Nephron (organoid): ENCODE measurements around the gene TNFRSF17.

Experiments used
- H3K27ac Mint-ChIP-seq, 3 experiments: 2 replicates each; pipeline ENCODE4 v1.8.0; 2020; ENCODE audit warnings: mixed read lengths in 3 of 3, mild to moderate bottlenecking in 2 of 3, moderate library complexity in 1 of 3
- H3K27me3 Mint-ChIP-seq: 2 replicates; pipeline ENCODE4 v1.8.0; 2021; ENCODE audit warnings: low read depth, mild to moderate bottlenecking, moderate library complexity, mixed read lengths
- H3K36me3 Mint-ChIP-seq: 2 replicates; pipeline ENCODE4 v1.8.0; 2020; ENCODE audit warnings: low read depth, mixed read lengths
- H3K4me1 Mint-ChIP-seq: 2 replicates; pipeline ENCODE4 v1.8.0; 2020; ENCODE audit warnings: mixed read lengths
- H3K4me3 Mint-ChIP-seq, 3 experiments: 2 replicates each; pipeline ENCODE4 v1.8.0; 2020; ENCODE audit warnings: mild to moderate bottlenecking in 3 of 3, mixed read lengths in 3 of 3, moderate library complexity in 2 of 3
- H3K9me3 Mint-ChIP-seq: 2 replicates; pipeline ENCODE4 v1.8.0; 2020; ENCODE audit warnings: mixed read lengths
- CTCF ChIP-seq, 3 experiments: fragments of 200-600 bp; sonication (generic); IDR thresholded peaks; one replicate each; pipeline ENCODE4 v1.5.0; 2021; ENCODE audit warnings: antibody characterized with exemption in 3 of 3; ENCODE audit not compliant: unreplicated experiment in 3 of 3

TNFRSF17 gene

DNA sequence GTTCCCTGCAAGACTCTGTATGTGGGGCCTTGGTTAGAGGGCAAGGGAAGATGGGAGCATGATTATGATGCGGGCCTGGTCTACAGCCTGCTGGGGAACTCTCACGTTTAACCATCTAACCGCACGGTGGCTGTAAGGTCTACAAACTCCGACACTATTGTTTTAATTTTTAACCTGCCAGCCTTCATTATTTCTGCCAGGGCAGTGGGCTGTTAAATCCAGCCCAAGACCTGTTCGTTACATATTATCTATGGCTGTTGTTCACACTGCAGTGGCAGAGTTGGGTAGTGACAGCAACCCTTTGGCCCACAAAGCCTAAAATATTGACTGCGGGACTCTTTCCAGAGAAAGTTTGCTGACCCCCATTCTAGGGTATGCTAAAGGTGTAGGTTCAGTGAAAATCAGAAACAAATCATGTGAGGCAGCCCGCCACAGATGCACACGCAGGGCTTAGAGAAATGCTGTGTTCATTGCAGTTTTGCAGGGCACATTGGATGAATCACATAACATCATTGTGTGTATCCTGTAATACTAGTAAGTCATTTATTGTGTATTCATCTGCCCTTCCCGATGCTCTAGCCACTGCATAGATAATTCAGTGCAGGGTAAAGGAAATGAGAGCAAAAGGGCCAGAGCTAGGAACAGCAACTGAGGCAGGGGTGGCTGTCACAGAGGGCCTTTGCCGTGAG is 25.8 kb downstream of the TNFRSF17 start:
- Mint-ChIP-seq H3K27ac (peak overlapping the region; percentile 97 to 99 (median 98)), H3K27me3 (no peaks in the 10 kb centered on the region), H3K9me3 (no peaks in the 10 kb centered on the region), H3K4me1 (peaks cover 10% of the 10 kb centered on the region), H3K36me3 (no peaks in the 10 kb centered on the region), H3K4me3 (peak overlapping the region in 2 of 3 experiments; percentile 69 to 75)
- no peak for TF ChIP-seq CTCF (IDR thresholded peaks at IDR 0.05; ENCODE audit: unreplicated experiment in 3 of 3)

DNA sequence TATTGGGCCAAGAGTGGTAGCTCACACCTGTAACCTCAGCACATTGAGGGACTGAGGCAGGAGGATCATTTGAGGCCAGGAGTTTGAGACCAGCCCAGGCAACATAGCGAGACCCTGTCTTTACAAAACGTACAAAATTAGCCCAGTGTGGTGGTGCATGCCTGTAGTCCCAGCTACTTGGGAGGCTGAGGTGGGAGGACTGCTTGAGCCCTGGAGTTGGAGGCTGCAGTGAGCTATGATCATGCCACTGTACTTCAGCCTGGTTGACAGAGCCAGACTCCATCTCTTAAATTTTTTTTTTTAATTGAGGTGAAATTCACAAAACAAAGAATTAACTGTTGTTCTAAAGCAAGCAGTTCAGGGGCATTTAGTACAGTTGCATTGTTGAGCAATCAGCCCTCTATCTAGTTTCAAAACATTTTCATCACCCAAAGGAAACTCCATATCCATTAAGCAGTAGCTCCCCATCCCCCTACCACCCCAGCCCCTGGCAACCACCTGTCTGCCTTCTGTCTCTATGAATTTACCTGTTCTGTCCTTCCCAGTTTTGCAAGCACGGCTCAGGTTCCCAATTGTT is 27.1 kb downstream of the TNFRSF17 start:
- H3K9me3 Mint-ChIP-seq: no peaks in the 10 kb centered on the region
- peaks cover 10% of the 10 kb centered on the region for H3K4me1 Mint-ChIP-seq
- no peak for TF ChIP-seq CTCF (IDR thresholded peaks at IDR 0.05; ENCODE audit: unreplicated experiment in 3 of 3)
- H3K27ac Mint-ChIP-seq: peak overlapping the region; percentile 95 to 98 (median 96)
- H3K27me3 Mint-ChIP-seq: no peaks in the 10 kb centered on the region
- H3K36me3 Mint-ChIP-seq: no peaks in the 10 kb centered on the region
- peak overlapping the region in 1 of 3 experiments; percentile 41 for H3K4me3 Mint-ChIP-seq

DNA sequence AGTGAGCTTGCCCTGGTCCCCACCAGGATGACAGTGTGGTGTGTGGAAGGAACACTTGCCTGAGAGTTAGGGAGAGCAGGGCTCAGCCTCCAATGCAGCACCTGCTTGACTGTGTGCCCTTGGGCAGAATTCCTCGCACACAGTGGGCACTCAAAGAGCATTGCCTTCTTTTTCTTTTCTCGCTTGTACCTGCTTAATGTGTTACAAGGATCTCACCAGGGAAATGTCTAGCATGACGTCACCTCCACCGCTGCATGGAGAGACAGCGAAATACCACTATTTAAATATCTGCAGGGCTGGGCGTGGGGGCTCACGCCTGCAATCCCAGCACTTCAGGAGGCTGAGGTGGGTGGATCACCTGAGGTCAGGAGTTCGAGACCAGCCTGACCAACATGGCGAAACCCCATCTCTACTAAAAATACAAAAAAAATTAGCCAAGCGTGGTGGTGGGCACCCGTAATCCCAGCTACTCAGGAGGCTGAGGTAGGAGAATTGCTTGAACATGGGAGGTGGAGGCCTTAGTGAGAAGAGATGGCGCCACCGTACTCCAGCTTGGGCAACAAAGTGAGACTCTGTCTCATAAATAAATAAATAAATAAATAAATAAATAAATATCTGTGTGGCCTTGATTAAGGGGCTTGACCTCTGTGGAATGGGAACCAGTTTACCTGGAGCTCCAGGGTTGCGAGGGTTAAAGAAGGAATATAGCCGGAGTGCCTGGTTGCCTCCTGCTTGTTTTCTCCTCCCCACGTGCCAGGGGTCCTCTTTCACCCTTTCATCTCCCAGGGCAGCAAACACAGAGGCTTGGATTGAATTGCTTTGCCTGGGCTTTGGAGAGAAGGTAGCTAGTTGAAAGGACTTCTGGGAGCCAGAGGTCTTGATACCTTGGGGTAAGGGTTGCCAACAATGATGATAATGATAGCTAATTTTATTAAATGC is 27.8 kb downstream of the TNFRSF17 start:
- peak overlapping the region in 1 of 3 experiments; percentile 41 for H3K4me3 Mint-ChIP-seq
- no peaks in the 10 kb centered on the region for H3K36me3 Mint-ChIP-seq
- peaks cover 10% of the 10 kb centered on the region for H3K4me1 Mint-ChIP-seq
- H3K9me3 Mint-ChIP-seq: no peaks in the 10 kb centered on the region
- H3K27ac Mint-ChIP-seq: peak overlapping the region; percentile 95 to 98 (median 96)
- no peaks in the 10 kb centered on the region for H3K27me3 Mint-ChIP-seq
- no peak for TF ChIP-seq CTCF (IDR thresholded peaks at IDR 0.05; ENCODE audit: unreplicated experiment in 3 of 3)

- Mint-ChIP-seq H3K27ac (peak overlapping the region; percentile 73 to 96 (median 89)), H3K4me3 (no peak overlapping the region), H3K36me3 (no peaks in the 10 kb centered on the region), H3K9me3 (no peaks in the 10 kb centered on the region), H3K4me1 (peaks cover 10% of the 10 kb centered on the region), H3K27me3 (no peaks in the 10 kb centered on the region)
- TF ChIP-seq CTCF (IDR thresholded peaks at IDR 0.05; ENCODE audit: unreplicated experiment in 3 of 3): no peak
These were observed 29.4 kb downstream of the TNFRSF17 start for GRCh38 chr16:11994143-11995119.
